Heart left ventricle (tissue), 13 donors: ENCODE results near the gene PRDX5.

ENCODE experiments used
- POLR2A ChIP-seq, 2 donors: fragments of 450-650 bp; IDR thresholded peaks; one replicate each; pipeline ENCODE4 v1.6.1; 2017; ENCODE audit warnings: antibody characterized with exemption in 2 of 2, mild to moderate bottlenecking in 2 of 2, moderate library complexity in 2 of 2
- TF ChIP-seq, protein P1 (sequence below), 12 donors: fragments of 200-600 bp; sonication (generic) in 4 of 12; IDR thresholded peaks; one replicate each; pipeline versions ENCODE4 v1.5.0 to v1.8.0; 2018 to 2022; ENCODE audit warnings: antibody characterized with exemption in 12 of 12, mild to moderate bottlenecking in 5 of 12
- donor health status: ischemic (EF 13 %, LVEDD 7.1; RV severe dilation, severe dysfunction).
- donor health status: DM: no; HTN: yes; CAD: no.
- donor health status: DM: no; HTN: no; CAD: no.
- donor health status: ischemic (EF 25% LVEDD 6.9; RV normal size, moderate dysfunction).
- donor health status: ischemic (EF 25% LVEDD 5.7; RV mildly dilated, moderate dysfunction).
- donor health status: ischemic (EF 35%, LVEDD 5.7; RV mildly dilated, moderate dysfunction).
- donor health status: nonischemic (EF 11% LVEDD 7.7; RV severe dilation, severe dysfunction).
- donor health status: DM: yes; HTN: yes; CAD: no.
- donor health status: PGD.
- donor health status: ischemic (EF 29% LVEDD 5.4; RV normal size, mild dysfunction).
- donor health status: nonischemic (EF 23%, LVEDD 6.1; RV moderate dilation, normal function).

DNA sequence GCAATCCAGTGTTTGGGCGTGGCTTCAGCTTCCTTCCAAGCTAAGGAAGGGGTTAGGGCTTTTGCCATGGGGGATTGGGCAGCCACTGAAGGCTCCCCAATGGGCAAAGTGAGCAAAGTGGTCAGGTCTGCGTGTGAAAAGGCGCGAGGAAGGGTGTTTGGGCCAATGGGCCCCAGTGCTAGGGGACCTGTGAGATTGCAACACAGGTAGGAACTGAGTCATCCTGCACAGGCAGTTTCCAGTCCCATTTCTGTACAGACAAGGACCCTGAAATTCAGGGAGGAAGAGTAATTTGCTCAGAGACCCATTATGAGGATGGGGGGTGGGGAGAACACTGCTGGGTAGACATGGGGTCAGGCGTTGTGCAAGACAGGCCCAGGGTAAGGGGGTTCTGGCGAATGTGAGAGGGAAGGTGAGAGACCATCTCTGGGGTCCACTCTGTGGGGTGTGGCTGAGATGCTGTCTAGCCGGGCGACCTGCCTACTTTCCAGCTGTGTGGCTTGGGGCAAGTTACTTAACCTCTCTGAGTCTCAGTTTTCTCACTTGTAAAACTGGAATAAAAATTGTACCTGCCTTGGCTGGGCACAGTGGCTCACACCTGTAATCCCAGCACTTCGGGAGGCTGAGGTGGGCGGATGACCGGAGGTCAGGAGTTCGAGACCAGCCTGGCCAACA is 29.4 kb downstream of the PRDX5 start:
- TF ChIP-seq, protein P1, sequence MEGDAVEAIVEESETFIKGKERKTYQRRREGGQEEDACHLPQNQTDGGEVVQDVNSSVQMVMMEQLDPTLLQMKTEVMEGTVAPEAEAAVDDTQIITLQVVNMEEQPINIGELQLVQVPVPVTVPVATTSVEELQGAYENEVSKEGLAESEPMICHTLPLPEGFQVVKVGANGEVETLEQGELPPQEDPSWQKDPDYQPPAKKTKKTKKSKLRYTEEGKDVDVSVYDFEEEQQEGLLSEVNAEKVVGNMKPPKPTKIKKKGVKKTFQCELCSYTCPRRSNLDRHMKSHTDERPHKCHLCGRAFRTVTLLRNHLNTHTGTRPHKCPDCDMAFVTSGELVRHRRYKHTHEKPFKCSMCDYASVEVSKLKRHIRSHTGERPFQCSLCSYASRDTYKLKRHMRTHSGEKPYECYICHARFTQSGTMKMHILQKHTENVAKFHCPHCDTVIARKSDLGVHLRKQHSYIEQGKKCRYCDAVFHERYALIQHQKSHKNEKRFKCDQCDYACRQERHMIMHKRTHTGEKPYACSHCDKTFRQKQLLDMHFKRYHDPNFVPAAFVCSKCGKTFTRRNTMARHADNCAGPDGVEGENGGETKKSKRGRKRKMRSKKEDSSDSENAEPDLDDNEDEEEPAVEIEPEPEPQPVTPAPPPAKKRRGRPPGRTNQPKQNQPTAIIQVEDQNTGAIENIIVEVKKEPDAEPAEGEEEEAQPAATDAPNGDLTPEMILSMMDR (IDR thresholded peaks at IDR 0.05) = no peak
- TF ChIP-seq POLR2A (IDR thresholded peaks at IDR 0.05) = no peak
